ENCODE results near the gene FBXO21. TPM values are rescaled to one million over a fixed set of nuclear protein-coding genes. Genes with fewer than 3 reads are reported as not detected.

Gene FBXO21
- total and polyA plus RNA-seq, 2 of the 4 experiments (the other 2 are of a cell fraction): 43.6 to 56.6 TPM

DNA sequence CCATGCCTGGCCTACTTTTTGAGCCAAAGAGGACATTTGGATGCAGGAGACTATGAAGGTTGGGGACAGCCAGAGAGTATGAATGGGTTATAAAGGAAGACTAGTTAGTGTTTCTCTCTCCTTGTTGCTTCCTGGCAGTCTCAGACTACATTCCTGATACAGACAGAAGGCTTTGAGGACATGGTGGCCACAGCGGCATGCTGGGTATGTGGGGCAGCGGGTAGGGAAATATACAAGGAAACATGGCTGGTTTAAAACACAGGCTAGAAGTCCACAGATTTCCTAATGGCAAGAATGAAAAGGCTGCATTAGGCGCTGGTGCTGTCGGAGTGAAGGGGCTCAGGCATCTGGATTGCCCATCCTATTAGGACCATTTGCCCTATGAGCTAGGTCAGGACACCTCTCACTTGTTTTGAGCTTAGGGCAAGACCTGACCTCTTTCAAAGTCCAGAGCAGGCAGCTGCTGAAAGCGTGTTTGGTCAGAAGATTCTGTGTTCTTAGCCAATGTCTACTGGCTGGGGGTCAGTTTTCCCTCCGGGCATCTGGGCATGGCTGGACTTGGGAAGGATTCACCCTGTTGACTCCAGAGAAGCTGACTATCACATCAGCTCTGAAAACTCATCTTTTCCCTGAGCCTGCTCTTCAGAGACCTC is 20.1 kb upstream of the FBXO21 start:
- Histone ChIP-seq H3K4me1 (ENCODE audit: control insufficient read depth, insufficient read depth, low read length) (no peaks in the 10 kb centered on the region), H3K9me1 (ENCODE audit: insufficient read depth, low read length) (no peaks in the 10 kb centered on the region), H3K14ac (replicated peaks; ENCODE audit: low read depth, low read length) (no peak overlapping the region), H3K9ac (ENCODE audit: low read depth, low read length) (no peak overlapping the region), H2BK120ac (ENCODE audit: low read depth, low read length) (no peak overlapping the region), H2BK5ac (ENCODE audit: low read depth, low read length, poor library complexity, severe bottlenecking) (no peak overlapping the region), H2AK9ac (replicated peaks; ENCODE audit: low read depth, low read length, poor library complexity) (no peak overlapping the region), H2AK5ac (ENCODE audit: low read depth, low read length) (no peak overlapping the region), H3K4me2 (ENCODE audit: low read depth, low read length) (no peak overlapping the region), H3K9me3 (ENCODE audit: control insufficient read depth, insufficient read depth, low read length) (no peaks in the 10 kb centered on the region), H3K56ac (ENCODE audit: extremely low read depth, insufficient read depth, low read length) (no peak overlapping the region), H3K23ac (ENCODE audit: low read depth, low read length) (no peak overlapping the region), H4K5ac (ENCODE audit: low read depth, low read length) (no peak overlapping the region), H3K4me3 (ENCODE audit: insufficient read depth, low read depth, low read length) (no peak overlapping the region), H4K20me1 (ENCODE audit: insufficient read depth, low read length) (no peaks in the 10 kb centered on the region), H2BK15ac (ENCODE audit: low read depth, low read length) (no peak overlapping the region), H3K27ac (ENCODE audit: insufficient read depth, low read length) (no peak overlapping the region), H2AFZ (replicated peaks; ENCODE audit: low read length, poor library complexity) (no peak overlapping the region), H3K18ac (ENCODE audit: low read depth, low read length) (no peak overlapping the region), H4K91ac (ENCODE audit: insufficient read depth, low read depth, low read length) (no peak overlapping the region), H3K4ac (ENCODE audit: low read depth, low read length) (no peak overlapping the region), H3K79me1 (ENCODE audit: low read depth in 1 of 2, low read length in 2 of 2) (no peaks in the 10 kb centered on the region), H3K36me3 (ENCODE audit: control insufficient read depth, insufficient read depth, low read length) (no peaks in the 10 kb centered on the region), H2BK20ac (ENCODE audit: low read depth, low read length) (no peak overlapping the region), H4K8ac (ENCODE audit: low read depth in 2 of 2, low read length in 2 of 2) (no peak overlapping the region), H3K27me3 (ENCODE audit: control insufficient read depth, insufficient read depth, low read length) (peaks cover 9% of the 10 kb centered on the region; the same call in 1 of the 2 replicates)
- in situ Hi-C loops (cut with MboI; ENCODE audit: low sequenced_read_pairs): loop anchor here (5.0 kb wide), 1 partner anchor 627 kb away; no protein-coding TSS in a partner anchor
- ATAC-seq (ENCODE audit: low read depth) (no peak), DNase-seq (no peak)
- POLR2A ChIA-PET (ENCODE audit: unreplicated experiment): interaction anchor here (0.5 kb wide), 1 partner anchor 11 kb away, joined by 3 read pairs; no protein-coding TSS in a partner anchor
- WGBS, 2 experiments (ENCODE audit: extremely low coverage in 2 of 2, insufficient read length in 1 of 2): 82% methylated on average over 3 of the region's 6 CpGs; no CpG with 5 or more reads in 1 of the 2 experiments
- no TSS peak for BruUV-seq (replicated peaks)
- dilution Hi-C loops (cut with HindIII; ENCODE audit: low sequenced_read_pairs, unreplicated experiment): no loop called here
- intact Hi-C loops (cut with micrococcal nuclease): no loop called here
- TF ChIP-seq RAD21 (IDR thresholded peaks at IDR 0.05; ENCODE audit: low read length) (no peak), MAFK (IDR thresholded peaks at IDR 0.05; ENCODE audit: low read depth, low read length) (no peak), RCOR1 (IDR thresholded peaks at IDR 0.05; ENCODE audit: insufficient replicate concordance, low read length) (no peak), CEBPB (IDR thresholded peaks at IDR 0.05; ENCODE audit: low read depth, low read length) (no peak), FOS (IDR thresholded peaks at IDR 0.05; ENCODE audit: low read depth, low read length) (no peak), MAZ (IDR thresholded peaks at IDR 0.05; ENCODE audit: borderline replicate concordance, low read depth, low read length) (no peak), NFE2L2 (IDR thresholded peaks at IDR 0.05; ENCODE audit: low read depth, low read length) (no peak), RFX5 (IDR thresholded peaks at IDR 0.05; ENCODE audit: low read depth, low read length) (no peak), BHLHE40 (IDR thresholded peaks at IDR 0.05; ENCODE audit: low read depth, low read length) (no peak), MXI1 (IDR thresholded peaks at IDR 0.05; ENCODE audit: borderline replicate concordance, low read depth, low read length) (no peak), CHD1 (IDR thresholded peaks at IDR 0.05; ENCODE audit: low read depth, low read length) (no peak), SMC3 (IDR thresholded peaks at IDR 0.05; ENCODE audit: low read depth, low read length) (no peak), POLR2A (IDR thresholded peaks at IDR 0.05; ENCODE audit: low read depth, low read length) (no peak)
- TF ChIP-seq, protein P1, sequence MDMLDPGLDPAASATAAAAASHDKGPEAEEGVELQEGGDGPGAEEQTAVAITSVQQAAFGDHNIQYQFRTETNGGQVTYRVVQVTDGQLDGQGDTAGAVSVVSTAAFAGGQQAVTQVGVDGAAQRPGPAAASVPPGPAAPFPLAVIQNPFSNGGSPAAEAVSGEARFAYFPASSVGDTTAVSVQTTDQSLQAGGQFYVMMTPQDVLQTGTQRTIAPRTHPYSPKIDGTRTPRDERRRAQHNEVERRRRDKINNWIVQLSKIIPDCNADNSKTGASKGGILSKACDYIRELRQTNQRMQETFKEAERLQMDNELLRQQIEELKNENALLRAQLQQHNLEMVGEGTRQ (IDR thresholded peaks at IDR 0.05; ENCODE audit: low read depth, low read length): no peak
- TF ChIP-seq, protein P2, sequence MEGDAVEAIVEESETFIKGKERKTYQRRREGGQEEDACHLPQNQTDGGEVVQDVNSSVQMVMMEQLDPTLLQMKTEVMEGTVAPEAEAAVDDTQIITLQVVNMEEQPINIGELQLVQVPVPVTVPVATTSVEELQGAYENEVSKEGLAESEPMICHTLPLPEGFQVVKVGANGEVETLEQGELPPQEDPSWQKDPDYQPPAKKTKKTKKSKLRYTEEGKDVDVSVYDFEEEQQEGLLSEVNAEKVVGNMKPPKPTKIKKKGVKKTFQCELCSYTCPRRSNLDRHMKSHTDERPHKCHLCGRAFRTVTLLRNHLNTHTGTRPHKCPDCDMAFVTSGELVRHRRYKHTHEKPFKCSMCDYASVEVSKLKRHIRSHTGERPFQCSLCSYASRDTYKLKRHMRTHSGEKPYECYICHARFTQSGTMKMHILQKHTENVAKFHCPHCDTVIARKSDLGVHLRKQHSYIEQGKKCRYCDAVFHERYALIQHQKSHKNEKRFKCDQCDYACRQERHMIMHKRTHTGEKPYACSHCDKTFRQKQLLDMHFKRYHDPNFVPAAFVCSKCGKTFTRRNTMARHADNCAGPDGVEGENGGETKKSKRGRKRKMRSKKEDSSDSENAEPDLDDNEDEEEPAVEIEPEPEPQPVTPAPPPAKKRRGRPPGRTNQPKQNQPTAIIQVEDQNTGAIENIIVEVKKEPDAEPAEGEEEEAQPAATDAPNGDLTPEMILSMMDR (conservative IDR thresholded peaks at IDR 0.05; ENCODE audit: low read depth, low read length): no peak
- CTCF ChIA-PET: no interaction called here
